ENCODE data around the gene GPR42.

The GPR42 gene

DNA sequence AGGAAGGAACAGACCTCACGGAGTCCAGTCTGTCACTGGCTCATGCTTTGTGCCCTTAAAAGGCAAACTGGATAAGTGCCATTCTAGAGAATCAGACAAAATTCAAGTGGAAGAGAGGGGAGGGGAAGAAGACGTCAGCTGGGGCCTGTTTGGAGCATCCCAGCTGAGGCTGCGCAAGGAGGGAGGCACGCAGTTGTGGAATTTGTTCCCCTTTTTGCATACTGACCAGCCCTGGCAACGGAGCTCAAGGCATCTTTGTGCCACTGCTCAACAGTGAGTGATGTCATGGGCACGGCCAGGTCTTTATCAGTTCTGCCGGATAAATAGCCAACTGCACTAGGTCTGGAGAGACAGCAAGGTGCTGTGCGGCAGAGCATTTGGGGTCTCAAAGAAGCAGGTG, at the start of gene GPR42:
TSS of gene GPR42 (plus strand) at position 347 of the 400 bp plus-strand sequence. CDS start 292 bp downstream, outside the sequence.
- H3K4me3 ChIP-seq (ENCODE audit: control insufficient read depth, low read depth, low read length), result no peak within 1 kb of the TSS
- DNase-seq (ENCODE audit: low read depth), result no peak
- no peak for TF ChIP-seq CTCF (IDR thresholded peaks at IDR 0.05; ENCODE audit: control insufficient read depth, insufficient read depth, low read depth, low read length, missing control alignments)

GRCh38 chr19:35321291-35321690, 49.6 kb upstream of the GPR42 start:
- no peak for DNase-seq (ENCODE audit: low read depth)
- no peak overlapping the region for H3K4me3 ChIP-seq (ENCODE audit: control insufficient read depth, low read depth, low read length)
- TF ChIP-seq CTCF (IDR thresholded peaks at IDR 0.05; ENCODE audit: control insufficient read depth, insufficient read depth, low read depth, low read length, missing control alignments), result no peak

- TF ChIP-seq CTCF (IDR thresholded peaks at IDR 0.05; ENCODE audit: control insufficient read depth, insufficient read depth, low read depth, low read length, missing control alignments), result no peak
- H3K4me3 ChIP-seq (ENCODE audit: control insufficient read depth, low read depth, low read length), result no peak overlapping the region
- no peak for DNase-seq (ENCODE audit: low read depth)
Measured at GRCh38 chr19:35322014-35322413, 48.9 kb upstream of the GPR42 start.

DNA sequence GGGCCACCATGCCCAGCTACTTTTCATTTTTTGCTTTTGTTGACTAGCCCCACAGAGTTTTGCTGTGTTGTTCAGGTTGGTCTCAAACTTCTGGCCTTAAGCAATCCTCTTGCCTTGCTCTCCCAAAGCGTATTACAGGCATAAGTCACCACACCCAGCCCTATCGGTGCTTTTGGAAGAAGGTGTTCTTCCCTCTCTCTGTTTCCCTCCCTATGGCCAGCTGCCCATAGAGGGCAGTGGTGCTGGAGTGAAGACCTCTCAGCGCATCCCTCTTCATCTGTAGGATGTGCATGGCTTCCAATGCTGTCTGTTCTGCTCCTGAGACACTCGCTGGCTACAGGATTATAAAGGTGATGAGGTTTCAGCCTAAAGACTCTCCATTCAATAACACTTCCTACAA, 43.2 kb upstream of the GPR42 start:
- peak; percentile 9 for TF ChIP-seq CTCF (IDR thresholded peaks at IDR 0.05; ENCODE audit: control insufficient read depth, insufficient read depth, low read depth, low read length, missing control alignments)
- H3K4me3 ChIP-seq (ENCODE audit: control insufficient read depth, low read depth, low read length), result no peak overlapping the region
- DNase-seq (ENCODE audit: low read depth), result no peak

DNA sequence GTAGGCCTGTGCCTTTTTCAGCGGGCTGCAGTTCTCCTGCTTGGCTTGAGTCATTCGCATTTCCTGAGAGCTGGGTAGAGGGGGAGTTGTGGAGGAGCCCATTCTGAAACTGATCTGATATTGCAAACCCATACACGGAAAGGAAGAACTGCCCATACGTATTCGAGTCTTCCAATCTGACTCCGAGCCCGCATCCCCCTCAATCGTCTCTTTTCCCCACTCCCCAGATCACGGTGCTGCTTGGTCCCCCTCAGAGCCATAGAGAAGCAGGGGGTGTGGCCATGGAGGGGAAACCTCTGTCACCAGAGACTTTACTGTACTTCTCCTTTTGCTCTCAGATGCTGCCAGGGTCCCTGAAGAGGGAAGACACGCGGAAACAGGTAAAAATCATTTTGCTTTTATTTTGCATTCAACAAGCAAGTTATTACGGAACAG, 42.0 kb upstream of the GPR42 start, which contains the start of gene CD22:
TSS of gene CD22 (plus strand) at position 337 of the 435 bp plus-strand sequence. CDS start 2,854 bp downstream, outside the sequence.
- TF ChIP-seq CTCF (IDR thresholded peaks at IDR 0.05; ENCODE audit: control insufficient read depth, insufficient read depth, low read depth, low read length, missing control alignments), result no peak
- no peak for DNase-seq (ENCODE audit: low read depth)
- no peak within 1 kb of the TSS for H3K4me3 ChIP-seq (ENCODE audit: control insufficient read depth, low read depth, low read length)

DNA sequence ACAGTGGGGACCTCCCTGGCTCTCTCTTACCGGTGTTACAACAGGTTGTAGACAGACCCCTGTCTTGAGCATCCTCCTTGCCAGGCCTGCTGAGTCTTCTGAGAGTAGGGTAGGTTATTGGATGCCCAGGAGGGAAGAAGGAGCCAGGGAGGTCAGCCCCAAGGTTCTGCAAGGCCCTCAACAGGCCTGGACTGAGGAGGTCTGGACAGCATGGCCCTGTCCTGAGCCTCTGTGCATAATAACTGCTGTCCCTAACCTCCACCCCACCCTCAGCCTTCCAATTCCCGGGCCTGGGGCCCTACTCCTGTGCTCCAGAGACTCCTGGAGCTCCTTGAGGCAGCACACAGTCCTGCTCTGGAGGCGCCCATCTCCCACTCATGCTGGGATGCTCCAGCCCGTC, 41.5 kb upstream of the GPR42 start:
- H3K4me3 ChIP-seq (ENCODE audit: control insufficient read depth, low read depth, low read length), result no peak overlapping the region
- no peak for TF ChIP-seq CTCF (IDR thresholded peaks at IDR 0.05; ENCODE audit: control insufficient read depth, insufficient read depth, low read depth, low read length, missing control alignments)
- no peak for DNase-seq (ENCODE audit: low read depth)

DNA sequence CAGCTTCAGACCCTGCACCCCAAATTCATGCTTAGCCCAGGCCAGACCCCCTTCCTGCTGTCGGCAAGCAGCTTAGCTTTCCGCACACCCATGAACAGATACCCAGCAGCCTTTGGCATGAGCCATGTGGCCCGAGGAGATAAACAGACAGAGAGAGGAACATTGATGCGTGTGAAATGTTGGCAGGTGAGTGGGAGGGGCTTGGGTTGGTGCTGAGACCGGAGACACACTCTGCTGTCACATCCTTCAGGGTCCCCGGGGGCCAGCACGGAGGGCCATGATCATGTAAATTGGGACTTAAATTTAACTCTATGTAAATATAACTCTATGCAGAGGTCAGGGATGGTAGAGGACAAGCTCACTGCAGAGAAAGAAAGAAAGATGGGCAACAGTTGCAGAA, 40.4 kb upstream of the GPR42 start:
- no peak for TF ChIP-seq CTCF (IDR thresholded peaks at IDR 0.05; ENCODE audit: control insufficient read depth, insufficient read depth, low read depth, low read length, missing control alignments)
- DNase-seq (ENCODE audit: low read depth), result no peak
- H3K4me3 ChIP-seq (ENCODE audit: control insufficient read depth, low read depth, low read length), result no peak overlapping the region
